Measurements from ENCODE around the gene KCNMA1. TPM values are rescaled to one million over a fixed set of nuclear protein-coding genes. Genes with fewer than 3 reads are reported as not detected.

KCNMA1 gene
- total RNA-seq, 1 donor from 2014 or later, result 87.6 TPM

- Mint-ChIP-seq H3K4me1 (ENCODE audit: low read depth) (peaks cover 3% of the 10 kb centered on the region), H3K4me3 (ENCODE audit: unreplicated experiment) (no peak overlapping the region), H3K27ac (ENCODE audit: unreplicated experiment) (no peak overlapping the region), H3K36me3 (ENCODE audit: low read depth) (peaks cover 19% of the 10 kb centered on the region), H3K27me3 (ENCODE audit: low read depth) (no peaks in the 10 kb centered on the region), H3K9me3 (ENCODE audit: low read depth) (no peaks in the 10 kb centered on the region)
- DNase-seq (ENCODE audit: low spot score), result no peak
- no peak for TF ChIP-seq CTCF (IDR thresholded peaks at IDR 0.05)
Observed at GRCh38 chr10:76885816-76886215, 751.8 kb downstream of the KCNMA1 start.

- no peak overlapping the region for H3K27ac Mint-ChIP-seq (ENCODE audit: unreplicated experiment)
- H3K4me1 Mint-ChIP-seq (ENCODE audit: low read depth), result peaks cover 3% of the 10 kb centered on the region
- peaks cover 15% of the 10 kb centered on the region for H3K36me3 Mint-ChIP-seq (ENCODE audit: low read depth)
- TF ChIP-seq CTCF (IDR thresholded peaks at IDR 0.05), result no peak
- H3K27me3 Mint-ChIP-seq (ENCODE audit: low read depth), result no peaks in the 10 kb centered on the region
- no peak overlapping the region for H3K4me3 Mint-ChIP-seq (ENCODE audit: unreplicated experiment)
- H3K9me3 Mint-ChIP-seq (ENCODE audit: low read depth), result no peaks in the 10 kb centered on the region
- no peak for DNase-seq (ENCODE audit: low spot score)
Observed at GRCh38 chr10:76884673-76885275, 752.8 kb downstream of the KCNMA1 start.

GRCh38 chr10:76883596-76883995 lies 754.0 kb downstream of the KCNMA1 start:
- H3K9me3 Mint-ChIP-seq (ENCODE audit: low read depth), result no peaks in the 10 kb centered on the region
- H3K4me1 Mint-ChIP-seq (ENCODE audit: low read depth), result peaks cover 3% of the 10 kb centered on the region
- H3K4me3 Mint-ChIP-seq (ENCODE audit: unreplicated experiment), result no peak overlapping the region
- no peak for TF ChIP-seq CTCF (IDR thresholded peaks at IDR 0.05)
- no peak overlapping the region for H3K27ac Mint-ChIP-seq (ENCODE audit: unreplicated experiment)
- peaks cover 12% of the 10 kb centered on the region for H3K36me3 Mint-ChIP-seq (ENCODE audit: low read depth)
- H3K27me3 Mint-ChIP-seq (ENCODE audit: low read depth), result no peaks in the 10 kb centered on the region
- DNase-seq (ENCODE audit: low spot score), result no peak

- TF ChIP-seq CTCF (IDR thresholded peaks at IDR 0.05), result no peak
- Mint-ChIP-seq H3K27me3 (ENCODE audit: low read depth) (no peaks in the 10 kb centered on the region), H3K36me3 (ENCODE audit: low read depth) (peaks cover 11% of the 10 kb centered on the region), H3K4me3 (ENCODE audit: unreplicated experiment) (no peak overlapping the region), H3K4me1 (ENCODE audit: low read depth) (peaks cover 3% of the 10 kb centered on the region), H3K27ac (ENCODE audit: unreplicated experiment) (no peak overlapping the region), H3K9me3 (ENCODE audit: low read depth) (no peaks in the 10 kb centered on the region)
- no peak for DNase-seq (ENCODE audit: low spot score)
Observed at GRCh38 chr10:76882796-76883195, 754.8 kb downstream of the KCNMA1 start.

GRCh38 chr10:76882245-76882644 lies 755.4 kb downstream of the KCNMA1 start:
- H3K27ac Mint-ChIP-seq (ENCODE audit: unreplicated experiment), result no peak overlapping the region
- no peaks in the 10 kb centered on the region for H3K9me3 Mint-ChIP-seq (ENCODE audit: low read depth)
- H3K4me1 Mint-ChIP-seq (ENCODE audit: low read depth), result peaks cover 3% of the 10 kb centered on the region
- no peak overlapping the region for H3K4me3 Mint-ChIP-seq (ENCODE audit: unreplicated experiment)
- H3K27me3 Mint-ChIP-seq (ENCODE audit: low read depth), result no peaks in the 10 kb centered on the region
- peaks cover 6% of the 10 kb centered on the region for H3K36me3 Mint-ChIP-seq (ENCODE audit: low read depth)
- DNase-seq (ENCODE audit: low spot score), result no peak
- no peak for TF ChIP-seq CTCF (IDR thresholded peaks at IDR 0.05)

Data from chondrocyte (in vitro differentiated cells).